Neural crest cell (in vitro differentiated cells): ENCODE results near the gene EFCC1. TPM values are rescaled to one million over a fixed set of nuclear protein-coding genes. Genes with fewer than 3 reads are reported as not detected.

ENCODE experiments used
- DNase-seq: peaks from one replicate; pipeline ENCODE4 v3.0.0; 2021; ENCODE audit warnings: low read depth, mixed read lengths, low spot score
- H3K27ac Mint-ChIP-seq: one replicate; pipeline ENCODE4 v1.8.0; 2021; ENCODE audit warnings: mild to moderate bottlenecking, mixed read lengths; ENCODE audit not compliant: unreplicated experiment
- H3K27me3 Mint-ChIP-seq: 2 replicates; pipeline ENCODE4 v1.8.0; 2021; ENCODE audit warnings: low read depth, mild to moderate bottlenecking, mixed read lengths
- H3K36me3 Mint-ChIP-seq: 2 replicates; pipeline ENCODE4 v1.8.0; 2021; ENCODE audit warnings: low read depth, mild to moderate bottlenecking, mixed read lengths
- H3K4me1 Mint-ChIP-seq: 2 replicates; pipeline ENCODE4 v1.8.0; 2021; ENCODE audit warnings: mixed read lengths
- H3K4me3 Mint-ChIP-seq: one replicate; pipeline ENCODE4 v1.8.0; 2021; ENCODE audit warnings: mild to moderate bottlenecking, mixed read lengths
- H3K9me3 Mint-ChIP-seq: 2 replicates; pipeline ENCODE4 v1.8.0; 2021; ENCODE audit warnings: mixed read lengths
- CTCF ChIP-seq: fragments of 200-600 bp; sonication (generic); conservative IDR thresholded peaks from 2 replicates; pipeline ENCODE4 v1.5.0; 2021; ENCODE audit warnings: antibody characterized with exemption, mild to moderate bottlenecking
- long read RNA-seq: library from polyadenylated mRNA; unstranded; transcript quantifications from one replicate; pipeline ENCODE4 v2.0.0, GENCODE V29; 2020
- total RNA-seq: library from RNA; stranded (reverse); gene quantifications from 2 replicates; pipeline ENCODE4 v1.2.1, GENCODE V29; 2021

EFCC1 gene
- 10.7 and 11.8 TPM in 2 replicates for total RNA-seq
- long read RNA-seq, partial matches to known transcripts: 1 of 2 reads
- long read RNA-seq, other reads (novel, unspliced or antisense): 1 of 2 reads

GRCh38 chr3:129001101-129001805 is at the start of gene EFCC1:
Gene EFCC1, plus strand, starts transcription at chr3:129001304. Its CDS starts 325 bp downstream, at chr3:129001629.
- H3K27me3 Mint-ChIP-seq: peaks cover 53% of the 10 kb centered on the region
- TF ChIP-seq CTCF: no peak
- peak within 1 kb of the TSS; percentile 84 for H3K4me3 Mint-ChIP-seq
- H3K4me1 Mint-ChIP-seq: peaks cover 65% of the 10 kb centered on the region
- no peaks in the 10 kb centered on the region for H3K9me3 Mint-ChIP-seq
- H3K36me3 Mint-ChIP-seq: no peaks in the 10 kb centered on the region
- peak within 1 kb of the TSS; percentile 69 for H3K27ac Mint-ChIP-seq
- peak; percentile 59 for DNase-seq

GRCh38 chr3:128956440-128956839 is 44.7 kb upstream of the EFCC1 start:
- TF ChIP-seq CTCF: no peak
- Mint-ChIP-seq H3K9me3 (peaks cover 8% of the 10 kb centered on the region), H3K4me3 (no peak overlapping the region), H3K27me3 (no peaks in the 10 kb centered on the region), H3K27ac (no peak overlapping the region), H3K4me1 (no peaks in the 10 kb centered on the region), H3K36me3 (peaks cover 30% of the 10 kb centered on the region)
- no peak for DNase-seq

- Mint-ChIP-seq H3K9me3 (no peaks in the 10 kb centered on the region), H3K4me3 (no peak overlapping the region), H3K36me3 (peaks cover 4% of the 10 kb centered on the region), H3K27me3 (no peaks in the 10 kb centered on the region), H3K27ac (no peak overlapping the region), H3K4me1 (no peaks in the 10 kb centered on the region)
- no peak for DNase-seq
- TF ChIP-seq CTCF: no peak
Observed at GRCh38 chr3:128965280-128965679, 35.8 kb upstream of the EFCC1 start.

GRCh38 chr3:128965818-128966217 is 35.3 kb upstream of the EFCC1 start:
- Mint-ChIP-seq H3K4me3 (no peak overlapping the region), H3K36me3 (peaks cover 2% of the 10 kb centered on the region), H3K27me3 (no peaks in the 10 kb centered on the region), H3K9me3 (no peaks in the 10 kb centered on the region), H3K4me1 (no peaks in the 10 kb centered on the region), H3K27ac (no peak overlapping the region)
- TF ChIP-seq CTCF: no peak
- no peak for DNase-seq

- H3K4me3 Mint-ChIP-seq: no peak overlapping the region
- no peak overlapping the region for H3K27ac Mint-ChIP-seq
- no peaks in the 10 kb centered on the region for H3K4me1 Mint-ChIP-seq
- DNase-seq: no peak
- TF ChIP-seq CTCF: no peak
- H3K27me3 Mint-ChIP-seq: no peaks in the 10 kb centered on the region
- H3K36me3 Mint-ChIP-seq: no peaks in the 10 kb centered on the region
- no peaks in the 10 kb centered on the region for H3K9me3 Mint-ChIP-seq
Observed at GRCh38 chr3:128967748-128968355, 33.3 kb upstream of the EFCC1 start.
